HepG2 (cell line): ENCODE measurements around the gene C4orf36. TPM values are rescaled to one million over a fixed set of nuclear protein-coding genes. Genes with fewer than 3 reads are reported as not detected.

Experiments used
- ARNT2 ChIP-seq: sonication (generic); formaldehyde crosslinking; IDR thresholded peaks from 2 replicates; pipeline ENCODE4 v1.8.0; 2022; ENCODE audit warnings: mild to moderate bottlenecking, low read depth, missing genetic modification reagents, moderate library complexity
- CREM ChIP-seq, 2 experiments: sonication (generic) in 1 of 2; formaldehyde crosslinking in 1 of 2; IDR thresholded peaks; 2 replicates each; pipeline versions ENCODE4 v1.4.0 to v1.6.1; 2016 to 2020; ENCODE audit warnings: antibody characterized with exemption in 1 of 2, mild to moderate bottlenecking in 1 of 2, missing genetic modification reagents in 1 of 2
- MYC ChIP-seq: sonication (generic); formaldehyde crosslinking; IDR thresholded peaks from 2 replicates; pipeline ENCODE4 v1.9.0; 2021; ENCODE audit warnings: missing genetic modification reagents, borderline replicate concordance
- RFX3 ChIP-seq: IDR thresholded peaks from 2 replicates; pipeline ENCODE4 v1.6.1; 2016; ENCODE audit warnings: missing biosample characterization, missing genetic modification reagents
- STAT6 ChIP-seq: sonication (generic); formaldehyde crosslinking; IDR thresholded peaks from 2 replicates; pipeline ENCODE4 v1.4.0; 2020; ENCODE audit warnings: missing genetic modification reagents, mild to moderate bottlenecking, borderline replicate concordance
- THYN1 ChIP-seq: sonication (generic); formaldehyde crosslinking; IDR thresholded peaks from 2 replicates; pipeline ENCODE4 v1.8.1; 2023; ENCODE audit warnings: low read depth, mild to moderate bottlenecking, moderate library complexity, missing genetic modification reagents, borderline replicate concordance
- ZFAT ChIP-seq: sonication (generic); formaldehyde crosslinking; conservative IDR thresholded peaks from 2 replicates; pipeline ENCODE4 v1.8.1; 2023; ENCODE audit warnings: missing genetic modification reagents, inconsistent platforms
- ZFYVE20 ChIP-seq: sonication (generic); formaldehyde crosslinking; IDR thresholded peaks from 2 replicates; pipeline ENCODE4 v1.8.0; 2023; ENCODE audit warnings: low read depth, mild to moderate bottlenecking, moderate library complexity, missing genetic modification reagents, borderline replicate concordance
- ZNF678 ChIP-seq: sonication (generic); formaldehyde crosslinking; IDR thresholded peaks from 2 replicates; pipeline ENCODE4 v1.4.0; 2020; ENCODE audit warnings: mild to moderate bottlenecking, missing genetic modification reagents
- polyA plus RNA-seq, 8 experiments: library from polyadenylated mRNA; depleted of rRNA in 3 of 8; stranded (reverse) in 7 of 8; unstranded in 1 of 8; fragments of >200 nt; fragmentation: Illumina TruSeq in 4 of 8; extraction: Trizol in 4 of 8; gene quantifications; 2 replicates each; pipeline versions ENCODE4 v1.2.1 to v1.2.3, GENCODE V29; 2011 to 2016; ENCODE audit warnings: low read depth in 4 of 8, missing spikeins in 1 of 8, mixed read lengths in 1 of 8; ENCODE audit not compliant: insufficient read depth in 1 of 8
- total RNA-seq, 5 experiments: library from RNA; depleted of rRNA; stranded (reverse); fragments of >200 nt; fragmentation: Illumina TruSeq; extraction: Trizol; gene quantifications; 2 replicates each; pipeline ENCODE4 v1.2.3, GENCODE V29; 2016; ENCODE audit warnings: low read depth in 1 of 5
- TF ChIP-seq, protein P1 (sequence below), 2 experiments: fragments of 450-650 bp in 1 of 2; sonication (generic) in 1 of 2; formaldehyde crosslinking in 1 of 2; IDR thresholded peaks; 2 replicates each; pipeline versions ENCODE4 v1.6.1 to v1.8.0; 2016 to 2022; ENCODE audit warnings: antibody characterized with exemption in 1 of 2, mild to moderate bottlenecking in 1 of 2, missing genetic modification reagents in 1 of 2
- TF ChIP-seq, protein P2 (sequence below): sonication (generic); formaldehyde crosslinking; IDR thresholded peaks from 2 replicates; pipeline ENCODE4 v1.4.0; 2020; ENCODE audit warnings: missing genetic modification reagents

The C4orf36 gene
- total and polyA plus RNA-seq, 2 of the 13 experiments (the other 11 are each of a cell fraction or from before 2014, with no cell fraction given), result 0.63 TPM; not detected in 1

DNA sequence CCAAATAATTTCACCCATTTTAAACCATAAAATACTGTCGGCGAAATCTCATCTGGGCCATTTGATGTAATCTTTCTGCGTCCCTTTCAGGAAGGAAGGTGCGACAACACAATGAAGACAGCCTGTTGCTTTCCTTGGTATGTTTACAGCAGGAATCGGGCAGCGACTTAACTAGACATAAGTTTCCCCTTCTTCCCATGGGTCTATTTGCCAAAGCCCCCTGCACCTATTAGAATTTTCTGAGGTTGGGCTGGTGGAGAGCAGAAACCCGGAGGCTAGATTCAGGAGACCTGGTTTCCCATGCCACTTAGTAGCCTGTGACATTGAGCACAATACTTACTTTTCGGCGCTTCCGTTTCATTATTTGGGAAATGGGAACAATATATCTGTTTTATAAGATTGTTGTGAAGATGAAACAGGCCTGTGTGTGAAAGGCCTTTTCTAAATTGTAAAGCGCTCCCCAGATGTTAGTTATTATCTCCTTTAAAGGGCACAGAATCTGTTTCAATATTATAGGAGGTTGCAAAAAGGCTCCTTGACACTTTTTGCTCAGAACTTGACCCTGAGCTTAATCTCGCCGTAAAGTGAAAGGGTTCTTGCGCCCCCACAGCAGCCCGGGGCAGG is 42.0 kb upstream of the C4orf36 start (continued):
- TF ChIP-seq, protein P1, sequence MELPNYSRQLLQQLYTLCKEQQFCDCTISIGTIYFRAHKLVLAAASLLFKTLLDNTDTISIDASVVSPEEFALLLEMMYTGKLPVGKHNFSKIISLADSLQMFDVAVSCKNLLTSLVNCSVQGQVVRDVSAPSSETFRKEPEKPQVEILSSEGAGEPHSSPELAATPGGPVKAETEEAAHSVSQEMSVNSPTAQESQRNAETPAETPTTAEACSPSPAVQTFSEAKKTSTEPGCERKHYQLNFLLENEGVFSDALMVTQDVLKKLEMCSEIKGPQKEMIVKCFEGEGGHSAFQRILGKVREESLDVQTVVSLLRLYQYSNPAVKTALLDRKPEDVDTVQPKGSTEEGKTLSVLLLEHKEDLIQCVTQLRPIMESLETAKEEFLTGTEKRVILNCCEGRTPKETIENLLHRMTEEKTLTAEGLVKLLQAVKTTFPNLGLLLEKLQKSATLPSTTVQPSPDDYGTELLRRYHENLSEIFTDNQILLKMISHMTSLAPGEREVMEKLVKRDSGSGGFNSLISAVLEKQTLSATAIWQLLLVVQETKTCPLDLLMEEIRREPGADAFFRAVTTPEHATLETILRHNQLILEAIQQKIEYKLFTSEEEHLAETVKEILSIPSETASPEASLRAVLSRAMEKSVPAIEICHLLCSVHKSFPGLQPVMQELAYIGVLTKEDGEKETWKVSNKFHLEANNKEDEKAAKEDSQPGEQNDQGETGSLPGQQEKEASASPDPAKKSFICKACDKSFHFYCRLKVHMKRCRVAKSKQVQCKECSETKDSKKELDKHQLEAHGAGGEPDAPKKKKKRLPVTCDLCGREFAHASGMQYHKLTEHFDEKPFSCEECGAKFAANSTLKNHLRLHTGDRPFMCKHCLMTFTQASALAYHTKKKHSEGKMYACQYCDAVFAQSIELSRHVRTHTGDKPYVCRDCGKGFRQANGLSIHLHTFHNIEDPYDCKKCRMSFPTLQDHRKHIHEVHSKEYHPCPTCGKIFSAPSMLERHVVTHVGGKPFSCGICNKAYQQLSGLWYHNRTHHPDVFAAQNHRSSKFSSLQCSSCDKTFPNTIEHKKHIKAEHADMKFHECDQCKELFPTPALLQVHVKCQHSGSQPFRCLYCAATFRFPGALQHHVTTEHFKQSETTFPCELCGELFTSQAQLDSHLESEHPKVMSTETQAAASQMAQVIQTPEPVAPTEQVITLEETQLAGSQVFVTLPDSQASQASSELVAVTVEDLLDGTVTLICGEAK (IDR thresholded peaks at IDR 0.05), result no peak
- TF ChIP-seq, protein P1 (CRISPR knock-in tag; IDR thresholded peaks at IDR 0.05), result no peak
- TF ChIP-seq ZFAT (CRISPR knock-in tag) (peak; percentile 30; the same call in 1 of the 2 replicates), STAT6 (0 out of 2 replicates have a peak, but pooled peaks have one; percentile 48), THYN1 (CRISPR knock-in tag) (no peak), ZNF678 (no peak), ARNT2 (CRISPR knock-in tag) (no peak), ZFYVE20 (no peak), CREM (IDR thresholded peaks at IDR 0.05) (no peak), CREM (CRISPR knock-in tag; IDR thresholded peaks at IDR 0.05) (no peak), MYC (CRISPR knock-in tag) (no peak), RFX3 (CRISPR knock-in tag) (0 out of 2 replicates have a peak, but pooled peaks have one; percentile 13)
- TF ChIP-seq, protein P2, sequence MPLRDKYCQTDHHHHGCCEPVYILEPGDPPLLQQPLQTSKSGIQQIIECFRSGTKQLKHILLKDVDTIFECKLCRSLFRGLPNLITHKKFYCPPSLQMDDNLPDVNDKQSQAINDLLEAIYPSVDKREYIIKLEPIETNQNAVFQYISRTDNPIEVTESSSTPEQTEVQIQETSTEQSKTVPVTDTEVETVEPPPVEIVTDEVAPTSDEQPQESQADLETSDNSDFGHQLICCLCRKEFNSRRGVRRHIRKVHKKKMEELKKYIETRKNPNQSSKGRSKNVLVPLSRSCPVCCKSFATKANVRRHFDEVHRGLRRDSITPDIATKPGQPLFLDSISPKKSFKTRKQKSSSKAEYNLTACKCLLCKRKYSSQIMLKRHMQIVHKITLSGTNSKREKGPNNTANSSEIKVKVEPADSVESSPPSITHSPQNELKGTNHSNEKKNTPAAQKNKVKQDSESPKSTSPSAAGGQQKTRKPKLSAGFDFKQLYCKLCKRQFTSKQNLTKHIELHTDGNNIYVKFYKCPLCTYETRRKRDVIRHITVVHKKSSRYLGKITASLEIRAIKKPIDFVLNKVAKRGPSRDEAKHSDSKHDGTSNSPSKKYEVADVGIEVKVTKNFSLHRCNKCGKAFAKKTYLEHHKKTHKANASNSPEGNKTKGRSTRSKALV (CRISPR knock-in tag), result no peak
